Muscle of leg (tissue), 11 donors: ENCODE data around the gene FANK1. TPM values are rescaled to one million over a fixed set of nuclear protein-coding genes. Genes with fewer than 3 reads are reported as not detected.
A peak's percentile ranks its signal among the peaks of the same experiment; 100 is the strongest.

Experiments used
- DNase-seq: peaks from one replicate; pipeline ENCODE4 v3.0.0; 2013
- H3K27ac ChIP-seq: one replicate; pipeline ENCODE4 v1.5.1; 2013; ENCODE audit warnings: mild to moderate bottlenecking, low read length, control low read depth
- H3K27me3 ChIP-seq: one replicate; pipeline ENCODE4 v1.6.1; 2013; ENCODE audit warnings: low read length; ENCODE audit not compliant: control insufficient read depth, insufficient read depth
- H3K36me3 ChIP-seq: one replicate; pipeline ENCODE4 v1.6.1; 2013; ENCODE audit warnings: low read length; ENCODE audit not compliant: control insufficient read depth, insufficient read depth
- H3K4me1 ChIP-seq: one replicate; pipeline ENCODE4 v1.6.1; 2013; ENCODE audit warnings: low read length; ENCODE audit not compliant: control insufficient read depth, insufficient read depth
- H3K4me3 ChIP-seq: one replicate; pipeline ENCODE4 v1.5.1; 2013; ENCODE audit warnings: low read length, control low read depth
- H3K9me3 ChIP-seq: replicated peaks from 2 replicates; pipeline ENCODE4 v1.6.1; 2013; ENCODE audit warnings: low read depth, low read length; ENCODE audit not compliant: control insufficient read depth
- WGBS: methylation state at CpG from one replicate; pipeline ENCODE4 v1.1.5; 2013; ENCODE audit warnings: missing lambda C conversion rate; ENCODE audit not compliant: insufficient coverage; 5-methylcytosine and 5-hydroxymethylcytosine counted together
- polyA plus RNA-seq, 8 donors: library from polyadenylated mRNA; unstranded; fragments of 120-200 nt; gene quantifications; one replicate each; pipeline versions ENCODE4 v1.2.1 to v1.2.3, GENCODE V29; 2013; ENCODE audit warnings: inconsistent platforms in 1 of 8, low replicate concordance in 1 of 8; ENCODE audit not compliant: insufficient read length in 8 of 8, insufficient read depth in 1 of 8
- total RNA-seq: library from RNA; stranded (reverse); fragments of 120-200 nt; gene quantifications from one replicate; pipeline ENCODE4 v1.2.4, GENCODE V29; 2013

Gene FANK1
- total and polyA plus RNA-seq, 9 donors = 0.36 to 1.6 (median 0.61) TPM

DNA sequence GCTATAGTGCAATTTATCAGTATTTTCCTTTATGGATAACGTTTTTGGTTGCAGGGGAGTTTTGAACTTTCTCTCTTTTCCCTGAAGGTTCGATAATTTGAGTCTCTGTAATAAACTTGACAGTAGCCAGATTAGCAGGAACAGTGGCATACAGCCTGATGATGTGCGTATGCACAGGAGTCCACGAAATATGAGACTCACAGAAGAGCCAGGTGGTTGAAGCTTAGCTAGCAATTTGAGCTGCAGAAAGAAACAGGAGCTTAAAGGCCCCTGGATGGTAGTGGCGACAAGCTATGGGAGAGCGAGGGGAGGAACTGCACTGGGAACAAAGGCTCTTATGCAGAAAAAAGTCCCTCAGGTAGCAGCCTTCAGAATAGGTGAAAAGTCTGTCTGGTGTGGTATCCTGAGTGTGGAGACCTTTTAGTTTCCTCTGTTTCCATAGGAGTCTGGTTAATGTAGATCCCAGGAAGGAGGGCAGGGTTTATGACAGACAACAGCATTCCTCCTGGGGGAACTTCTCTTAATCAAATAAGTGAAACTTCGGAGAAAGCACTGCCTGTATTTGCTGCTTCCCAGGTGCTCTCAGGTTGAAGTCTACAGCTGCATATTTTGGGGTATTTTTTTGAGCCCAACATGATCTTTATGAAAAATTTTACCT is 32.7 kb downstream of the FANK1 start:
- whole genome bisulfite sequencing = 56% methylated on average over 5 of the region's 7 CpGs
- DNase-seq = peak; percentile 3

DNA sequence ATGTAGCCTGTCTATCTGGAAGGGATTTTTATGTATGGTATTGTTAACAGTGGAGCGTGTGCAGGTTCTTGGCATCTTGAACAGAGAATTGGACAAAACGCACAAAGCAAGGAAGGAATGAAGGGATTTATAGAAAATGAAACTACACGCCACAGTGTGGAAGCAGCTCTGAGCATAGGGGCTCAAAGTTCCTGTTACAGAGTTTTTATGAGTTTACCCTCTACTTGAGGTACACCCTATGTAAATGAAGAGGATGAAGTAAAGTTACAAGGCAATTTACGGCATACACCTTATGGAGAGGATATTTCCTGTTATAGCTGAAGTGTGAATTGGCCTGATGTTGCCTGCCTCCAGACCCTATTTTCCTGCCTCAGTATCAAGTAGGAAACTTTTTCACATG is 33.3 kb downstream of the FANK1 start:
- H3K27ac ChIP-seq = no peak overlapping the region
- no peak overlapping the region for H3K4me3 ChIP-seq
- no peak for DNase-seq
- WGBS = 41% methylated on average over 4 of the region's 4 CpGs
- no peaks in the 10 kb centered on the region for H3K4me1 ChIP-seq
- no peaks in the 10 kb centered on the region for H3K27me3 ChIP-seq
- no peaks in the 10 kb centered on the region for H3K36me3 ChIP-seq
- H3K9me3 ChIP-seq = no peaks in the 10 kb centered on the region

More for the DNA sequence above, 32.7 kb downstream of the FANK1 start:
- Histone ChIP-seq H3K27ac (no peak overlapping the region), H3K27me3 (no peaks in the 10 kb centered on the region), H3K4me1 (no peaks in the 10 kb centered on the region), H3K4me3 (no peak overlapping the region), H3K9me3 (no peaks in the 10 kb centered on the region), H3K36me3 (no peaks in the 10 kb centered on the region)

DNA sequence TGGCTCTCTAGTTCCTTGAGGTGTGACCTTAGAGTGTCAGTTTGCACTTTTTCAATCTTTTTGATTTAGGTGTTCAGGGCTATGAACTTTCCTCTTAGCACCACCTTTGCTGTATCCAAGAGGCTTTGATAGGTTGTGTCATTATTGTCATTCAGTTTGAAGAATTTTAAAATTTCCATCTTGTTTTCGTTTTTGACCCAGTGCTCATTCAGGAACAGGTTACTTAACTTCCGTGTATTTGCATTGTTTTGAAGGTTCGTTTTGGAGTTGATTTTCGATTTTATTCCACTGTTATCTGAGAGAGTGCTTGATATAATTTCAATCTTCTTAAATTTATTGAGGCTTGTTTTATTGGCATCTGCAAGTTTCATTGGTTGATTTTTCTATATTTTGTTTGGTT is 37.3 kb downstream of the FANK1 start:
- Histone ChIP-seq H3K9me3 (no peaks in the 10 kb centered on the region), H3K27me3 (no peaks in the 10 kb centered on the region)
- WGBS = no CpG with 5 or more reads among the region's 4 CpGs

DNA sequence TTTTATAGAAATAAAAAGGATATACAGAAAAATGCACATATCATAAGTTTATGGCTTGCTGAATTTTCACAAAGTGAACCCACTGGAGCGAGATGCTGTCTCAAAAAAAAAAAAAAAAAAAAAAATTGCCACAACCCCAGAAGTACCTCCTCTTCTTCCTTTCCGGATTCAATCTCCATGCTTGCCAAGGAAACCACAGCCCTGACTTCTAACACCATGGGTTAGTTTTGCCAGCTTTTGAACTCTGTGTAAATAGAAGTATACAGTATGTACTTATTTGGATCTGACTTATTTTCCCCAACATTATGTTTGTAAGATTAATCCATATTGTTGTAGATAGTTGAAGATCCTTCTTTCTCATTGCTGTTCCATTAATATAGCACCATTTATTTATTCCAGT is 40.0 kb downstream of the FANK1 start:
- H3K36me3 ChIP-seq = no peaks in the 10 kb centered on the region
- no peaks in the 10 kb centered on the region for H3K27me3 ChIP-seq
- WGBS = no CpG with 5 or more reads among the region's 2 CpGs
- no peaks in the 10 kb centered on the region for H3K9me3 ChIP-seq
- H3K4me1 ChIP-seq = no peaks in the 10 kb centered on the region
- DNase-seq = no peak
- no peak overlapping the region for H3K4me3 ChIP-seq
- H3K27ac ChIP-seq = no peak overlapping the region

More for the DNA sequence above, 37.3 kb downstream of the FANK1 start:
- Histone ChIP-seq H3K27ac (no peak overlapping the region), H3K36me3 (no peaks in the 10 kb centered on the region), H3K4me3 (no peak overlapping the region), H3K4me1 (no peaks in the 10 kb centered on the region)
- DNase-seq = no peak

DNA sequence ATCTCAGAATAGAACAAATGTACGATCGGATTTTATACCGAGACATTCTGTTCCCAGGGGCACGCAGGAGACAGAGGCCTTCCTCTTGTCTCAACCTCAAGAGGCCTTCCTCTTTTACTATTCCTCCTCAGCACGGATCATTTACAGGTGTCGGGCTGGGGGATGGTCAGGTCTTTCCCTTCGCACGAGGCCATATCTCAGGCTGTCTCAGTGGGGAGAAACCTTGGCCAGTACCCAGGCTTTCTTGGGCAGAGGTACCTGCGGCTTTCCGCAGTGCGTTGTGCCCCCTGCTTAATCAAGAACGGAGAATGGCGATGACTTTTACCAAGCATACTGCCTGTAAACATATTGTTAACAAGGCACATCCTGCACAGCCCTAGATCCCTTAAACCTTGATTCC is 44.2 kb downstream of the FANK1 start:
- no peaks in the 10 kb centered on the region for H3K9me3 ChIP-seq
- H3K36me3 ChIP-seq = no peaks in the 10 kb centered on the region
- no peak overlapping the region for H3K4me3 ChIP-seq
- WGBS = 71% methylated on average over 7 of the region's 13 CpGs
- no peaks in the 10 kb centered on the region for H3K27me3 ChIP-seq
- H3K4me1 ChIP-seq = no peaks in the 10 kb centered on the region
- no peak for DNase-seq
- no peak overlapping the region for H3K27ac ChIP-seq

DNA sequence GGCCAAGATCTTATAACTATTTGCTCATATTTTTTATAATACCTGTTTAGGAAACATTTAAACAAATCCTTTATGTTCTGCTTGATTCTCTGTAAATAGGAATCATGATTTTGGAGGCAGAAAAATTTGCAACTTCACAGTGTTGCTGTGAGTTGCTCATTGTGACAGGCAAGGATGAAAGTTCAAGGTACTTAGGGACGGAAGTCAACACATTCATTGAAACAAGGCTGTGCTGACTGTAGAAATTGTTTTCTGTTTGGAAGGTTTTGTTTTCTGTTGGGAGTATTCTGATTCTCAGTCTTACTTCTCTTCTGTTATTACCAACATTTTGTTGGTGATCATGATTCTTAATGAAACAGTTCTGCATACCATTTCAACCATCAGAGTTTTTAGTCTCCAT is 54.9 kb downstream of the FANK1 start:
- DNase-seq = no peak
- H3K4me1 ChIP-seq = no peaks in the 10 kb centered on the region
- WGBS = 50% methylated on average over 1 of the region's 1 CpG
- no peak overlapping the region for H3K27ac ChIP-seq
- no peaks in the 10 kb centered on the region for H3K36me3 ChIP-seq
- H3K9me3 ChIP-seq = peaks cover 17% of the 10 kb centered on the region
- H3K27me3 ChIP-seq = no peaks in the 10 kb centered on the region
- H3K4me3 ChIP-seq = no peak overlapping the region

DNA sequence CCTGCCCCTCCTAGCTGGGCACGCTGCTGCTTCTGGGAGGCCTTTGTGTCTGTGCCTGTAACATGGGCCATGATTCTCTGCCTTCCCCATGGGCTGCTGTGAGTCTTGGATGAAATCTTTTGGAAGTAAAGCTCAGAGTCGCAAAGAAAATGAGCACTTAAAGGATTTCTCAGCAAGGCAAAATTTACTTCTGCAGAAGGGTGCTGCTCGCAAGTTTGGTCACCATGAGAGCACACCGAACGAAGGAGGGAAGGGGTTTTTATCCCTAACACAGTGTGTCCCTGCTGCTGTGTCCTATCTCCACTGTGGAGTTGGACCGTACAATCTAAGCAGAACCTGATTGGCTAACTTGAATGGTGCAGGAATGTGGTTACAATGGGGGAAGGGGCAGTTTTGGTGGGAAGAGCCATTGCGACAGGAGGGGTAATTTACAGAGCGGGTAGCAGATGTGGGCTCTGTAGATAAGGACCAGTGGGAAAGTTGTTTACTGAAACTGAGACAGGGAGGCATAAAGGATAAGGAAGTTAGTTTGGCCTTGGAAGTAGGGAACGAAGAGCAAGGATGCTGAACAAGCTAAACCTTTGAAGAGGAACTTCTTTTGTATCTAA is 57.5 kb downstream of the FANK1 start:
- no peaks in the 10 kb centered on the region for H3K36me3 ChIP-seq
- H3K4me3 ChIP-seq = no peak overlapping the region
- H3K27me3 ChIP-seq = no peaks in the 10 kb centered on the region
- no peak overlapping the region for H3K27ac ChIP-seq
- H3K9me3 ChIP-seq = peaks cover 17% of the 10 kb centered on the region
- DNase-seq = no peak
- WGBS = 92% methylated on average over 8 of the region's 9 CpGs
- H3K4me1 ChIP-seq = no peaks in the 10 kb centered on the region

DNA sequence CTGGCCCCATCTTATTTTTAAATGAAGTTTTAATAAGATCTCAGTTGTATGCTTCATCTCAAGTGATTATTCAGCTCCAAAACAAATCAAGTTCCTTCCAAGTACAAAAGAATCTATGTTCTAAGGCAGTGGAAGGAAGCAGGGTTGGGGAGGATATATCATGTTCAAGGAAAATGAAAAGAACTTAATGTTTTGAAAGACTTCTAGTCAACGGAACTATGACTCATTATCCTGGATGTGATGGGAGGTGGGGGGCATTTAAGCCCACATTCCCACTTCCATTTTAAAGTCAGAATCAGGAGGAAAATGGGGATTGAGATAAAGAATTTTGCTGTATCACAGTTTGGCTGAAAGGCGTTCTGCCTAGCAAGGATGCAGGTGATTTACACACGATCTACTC is 59.4 kb downstream of the FANK1 start:
- Histone ChIP-seq H3K4me3 (no peak overlapping the region), H3K27me3 (no peaks in the 10 kb centered on the region), H3K27ac (no peak overlapping the region), H3K36me3 (no peaks in the 10 kb centered on the region), H3K4me1 (no peaks in the 10 kb centered on the region), H3K9me3 (peaks cover 17% of the 10 kb centered on the region)
- WGBS = no CpG with 5 or more reads among the region's 3 CpGs
- DNase-seq = no peak

DNA sequence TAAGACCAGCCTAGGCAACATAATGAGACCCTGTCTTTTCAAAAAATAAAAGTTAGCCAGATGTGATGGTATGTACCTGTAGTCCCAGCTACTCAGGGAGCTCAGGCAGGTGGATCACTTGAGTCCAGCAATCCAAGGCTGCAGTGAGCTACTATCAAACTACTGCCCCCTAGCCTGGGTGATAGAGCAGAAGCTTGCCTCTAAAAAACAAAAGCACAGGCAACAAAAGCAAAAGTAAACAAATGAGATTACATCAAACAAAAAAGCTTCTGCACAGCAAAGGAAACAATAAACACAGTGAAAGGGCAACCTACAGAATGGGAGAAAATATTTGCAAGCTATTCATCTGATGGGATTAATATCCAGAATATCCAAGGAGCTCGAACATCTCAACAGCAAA is 65.4 kb downstream of the FANK1 start:
- Histone ChIP-seq H3K27me3 (no peaks in the 10 kb centered on the region), H3K36me3 (no peaks in the 10 kb centered on the region), H3K4me3 (no peak overlapping the region), H3K27ac (no peak overlapping the region), H3K9me3 (peaks cover 3% of the 10 kb centered on the region), H3K4me1 (no peaks in the 10 kb centered on the region)
- DNase-seq = no peak
- WGBS = no CpG with 5 or more reads among the region's 1 CpG

DNA sequence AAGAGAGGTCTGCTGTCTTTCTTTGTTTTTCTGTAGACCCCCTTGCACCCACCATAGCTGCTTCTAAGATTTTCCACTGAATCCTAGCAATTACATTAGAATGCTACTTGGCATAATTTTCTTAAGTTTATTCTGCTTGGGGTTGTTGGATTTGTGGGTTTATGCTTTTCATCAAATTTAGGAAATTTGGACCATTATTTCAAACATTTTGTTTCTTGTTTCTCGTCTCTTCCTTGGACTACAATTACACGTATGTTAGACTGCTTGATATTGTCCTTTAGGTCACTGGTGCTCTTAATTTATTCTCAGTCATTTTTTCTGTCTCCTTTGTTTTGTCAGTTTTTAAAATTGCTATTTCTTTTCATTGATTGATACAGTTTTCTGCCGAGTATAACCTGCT is 65.8 kb downstream of the FANK1 start:
- Histone ChIP-seq H3K9me3 (peaks cover 3% of the 10 kb centered on the region), H3K4me1 (no peaks in the 10 kb centered on the region), H3K36me3 (no peaks in the 10 kb centered on the region), H3K27ac (no peak overlapping the region), H3K27me3 (no peaks in the 10 kb centered on the region), H3K4me3 (no peak overlapping the region)
- no CpG with 5 or more reads among the region's 3 CpGs for WGBS
- DNase-seq = no peak
